ENCODE results near the gene NUP153.
A peak's percentile ranks its signal among the peaks of the same experiment; 100 is the strongest.

The NUP153 gene

GRCh38 chr6:17691925-17692538 is 14.7 kb downstream of the NUP153 start:
- DNase-seq (ENCODE audit: low spot score in 2 of 2) (no peak), ATAC-seq (no peak)
- H3K36me3 Mint-ChIP-seq, result peaks cover 61% of the 10 kb centered on the region
- no peak overlapping the region for H3K4me3 Mint-ChIP-seq
- peak overlapping the region; percentile 27 for H3K27ac Mint-ChIP-seq
- H3K9me3 Mint-ChIP-seq, result no peaks in the 10 kb centered on the region
- H3K4me1 Mint-ChIP-seq, result peaks cover 59% of the 10 kb centered on the region

DNA sequence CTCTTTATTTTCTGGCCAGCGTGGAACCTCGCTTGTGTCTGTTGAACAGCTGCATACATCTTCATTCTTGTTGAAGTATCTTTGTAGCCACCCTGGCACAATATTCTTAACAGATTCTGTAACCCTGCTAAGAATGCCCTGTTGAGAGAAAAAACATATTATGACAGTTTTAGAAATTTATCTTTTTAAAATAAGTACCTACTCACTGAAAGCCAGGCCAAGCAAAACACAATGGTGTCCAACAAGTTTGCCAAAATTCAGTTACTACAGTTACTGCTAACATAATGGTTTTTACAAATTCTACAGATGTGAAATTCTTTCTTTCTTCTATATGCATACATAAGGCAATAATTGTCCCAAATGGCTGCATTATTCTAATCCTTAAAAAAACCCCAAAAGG is 18.2 kb downstream of the NUP153 start:
- H3K4me3 Mint-ChIP-seq, result no peak overlapping the region
- no peak overlapping the region for H3K27ac Mint-ChIP-seq
- peaks cover 49% of the 10 kb centered on the region for H3K4me1 Mint-ChIP-seq
- peaks cover 75% of the 10 kb centered on the region for H3K36me3 Mint-ChIP-seq
- ATAC-seq, result no peak
- DNase-seq (ENCODE audit: low spot score in 2 of 2), result no peak
- no peaks in the 10 kb centered on the region for H3K9me3 Mint-ChIP-seq

DNA sequence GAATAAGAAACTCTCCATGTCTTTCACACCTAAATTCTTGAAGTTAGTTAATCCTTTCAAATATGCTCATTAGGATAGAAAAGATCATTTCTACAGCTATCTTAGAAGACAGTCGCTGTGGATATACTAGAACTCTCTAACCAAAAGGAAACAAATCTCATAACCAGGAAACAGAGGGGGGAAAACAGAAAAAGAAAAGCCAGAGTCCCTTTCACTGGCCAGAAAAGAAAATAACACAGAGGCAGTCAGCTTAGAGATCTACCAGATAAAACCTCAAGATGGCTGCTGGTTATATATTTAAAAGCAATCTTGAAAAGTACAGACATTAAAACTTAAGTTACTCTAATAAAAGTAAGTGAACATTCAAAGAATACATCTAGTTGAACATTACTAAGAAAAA is 19.6 kb downstream of the NUP153 start:
- Mint-ChIP-seq H3K4me3 (no peak overlapping the region), H3K9me3 (no peaks in the 10 kb centered on the region), H3K27ac (no peak overlapping the region), H3K4me1 (peaks cover 47% of the 10 kb centered on the region), H3K36me3 (peaks cover 88% of the 10 kb centered on the region)
- DNase-seq (ENCODE audit: low spot score in 2 of 2) (no peak), ATAC-seq (no peak)

DNA sequence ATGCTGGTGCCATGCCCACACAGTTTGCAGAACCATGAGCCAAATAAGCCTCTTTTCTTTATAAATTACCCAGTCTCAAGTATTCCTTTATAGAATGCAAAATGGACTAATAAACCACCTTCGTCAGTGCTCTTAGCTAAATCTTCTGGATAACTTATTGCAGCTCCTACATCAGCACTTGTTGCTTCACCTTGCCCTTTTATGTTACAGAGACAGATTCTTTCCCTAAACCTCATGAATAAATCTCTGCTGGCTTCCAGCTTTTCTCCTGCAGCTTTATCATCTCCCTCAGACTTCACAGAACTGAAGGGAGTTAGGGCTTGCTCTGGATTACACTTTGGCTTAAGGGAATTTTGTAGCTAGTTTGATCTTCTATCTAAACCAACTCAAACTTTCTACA is 22.6 kb downstream of the NUP153 start:
- no peak for ATAC-seq
- H3K27ac Mint-ChIP-seq, result no peak overlapping the region
- peaks cover 56% of the 10 kb centered on the region for H3K4me1 Mint-ChIP-seq
- DNase-seq (ENCODE audit: low spot score in 2 of 2), result no peak
- H3K4me3 Mint-ChIP-seq, result no peak overlapping the region
- H3K36me3 Mint-ChIP-seq, result peaks cover 100% of the 10 kb centered on the region
- no peaks in the 10 kb centered on the region for H3K9me3 Mint-ChIP-seq

DNA sequence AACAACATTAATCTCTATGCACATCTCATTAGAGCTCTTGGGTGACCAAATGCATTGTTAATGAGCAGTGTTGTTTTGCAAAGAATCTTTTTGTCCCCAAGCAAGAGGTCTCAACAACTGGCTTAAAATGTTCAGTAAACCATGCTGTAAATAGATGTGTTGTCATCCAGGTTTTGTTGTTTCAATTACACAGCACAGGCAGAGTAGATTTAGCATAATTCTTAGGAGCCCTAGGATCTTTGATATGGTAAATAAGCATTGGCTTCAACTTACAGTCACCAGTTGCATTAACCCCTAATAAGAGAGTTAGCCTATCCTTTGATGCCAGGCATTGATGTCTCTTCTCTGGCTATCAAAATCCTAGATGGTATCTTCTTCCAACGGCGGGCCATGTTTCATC is 23.3 kb downstream of the NUP153 start:
- Mint-ChIP-seq H3K27ac (no peak overlapping the region), H3K4me1 (peaks cover 60% of the 10 kb centered on the region), H3K4me3 (no peak overlapping the region), H3K9me3 (no peaks in the 10 kb centered on the region), H3K36me3 (peaks cover 100% of the 10 kb centered on the region)
- DNase-seq (ENCODE audit: low spot score in 2 of 2), result no peak
- no peak for ATAC-seq

GRCh38 chr6:17679726-17680125 is 27.0 kb downstream of the NUP153 start:
- H3K27ac Mint-ChIP-seq, result no peak overlapping the region
- H3K4me1 Mint-ChIP-seq, result peaks cover 57% of the 10 kb centered on the region
- ATAC-seq, result no peak
- no peak overlapping the region for H3K4me3 Mint-ChIP-seq
- H3K9me3 Mint-ChIP-seq, result no peaks in the 10 kb centered on the region
- H3K36me3 Mint-ChIP-seq, result peaks cover 100% of the 10 kb centered on the region
- no peak for DNase-seq (ENCODE audit: low spot score in 2 of 2)

DNA sequence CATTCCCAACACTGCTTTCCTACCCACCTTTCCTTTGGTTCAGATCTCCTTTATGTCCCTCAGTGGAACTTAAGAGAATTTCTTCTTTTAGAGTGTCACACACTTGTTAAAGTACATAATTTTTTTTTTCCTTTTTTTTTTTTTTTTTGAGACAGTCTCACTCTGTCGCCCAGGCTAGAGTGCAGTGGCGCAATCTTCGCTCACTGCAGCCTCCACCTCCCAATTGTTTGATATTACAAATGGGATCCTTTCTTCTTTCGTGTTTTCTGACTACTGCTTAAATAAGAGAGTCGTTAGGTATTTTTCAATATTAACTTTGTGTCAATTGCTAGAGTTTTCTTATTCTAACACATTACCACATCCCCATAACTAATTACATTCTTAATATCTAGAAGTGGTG is 29.1 kb downstream of the NUP153 start:
- Mint-ChIP-seq H3K4me1 (peaks cover 51% of the 10 kb centered on the region), H3K9me3 (no peaks in the 10 kb centered on the region), H3K4me3 (no peak overlapping the region), H3K27ac (peak overlapping the region; percentile 50), H3K36me3 (peaks cover 100% of the 10 kb centered on the region)
- DNase-seq (ENCODE audit: low spot score in 2 of 2), result no peak
- no peak for ATAC-seq

- ATAC-seq, result peak; percentile 96
Observed at GRCh38 chr6:17673543-17674254, 33.0 kb downstream of the NUP153 start.

DNA sequence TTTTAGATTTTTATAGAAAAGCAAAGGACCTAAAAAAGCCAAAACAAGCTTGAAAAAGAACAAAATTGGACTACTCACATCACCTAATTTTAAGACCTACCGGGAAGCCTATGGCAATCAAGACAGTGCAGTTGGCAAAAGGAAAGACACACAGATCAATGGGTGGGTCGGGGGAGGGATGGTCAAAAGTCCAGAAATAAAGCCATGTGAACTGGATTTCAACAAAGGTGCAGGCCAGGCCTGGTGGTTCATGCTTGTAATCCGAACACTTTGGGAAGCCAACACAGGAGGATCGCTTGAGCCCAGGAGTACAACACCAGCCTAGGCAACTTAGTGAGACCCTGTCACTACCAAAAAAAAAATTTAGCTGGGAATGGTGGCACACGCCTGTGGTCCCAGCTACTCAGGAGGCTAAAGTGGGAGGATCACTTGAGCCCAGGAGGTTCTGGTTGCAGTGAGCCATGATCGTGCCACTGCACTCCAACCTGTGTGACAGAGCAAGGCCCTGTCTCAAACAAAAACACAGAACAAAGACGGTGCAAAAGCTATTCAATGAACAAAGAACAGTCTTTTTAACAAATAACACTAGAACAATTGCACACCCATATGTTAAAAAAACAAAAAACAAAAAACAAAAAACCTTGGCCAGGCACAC is 34.5 kb downstream of the NUP153 start:
- Mint-ChIP-seq H3K36me3 (peaks cover 100% of the 10 kb centered on the region), H3K4me3 (no peak overlapping the region), H3K4me1 (peaks cover 23% of the 10 kb centered on the region), H3K27ac (no peak overlapping the region), H3K9me3 (no peaks in the 10 kb centered on the region)
- ATAC-seq (no peak), DNase-seq (ENCODE audit: low spot score in 2 of 2) (no peak)

More at GRCh38 chr6:17673543-17674254, 33.0 kb downstream of the NUP153 start:
- Mint-ChIP-seq H3K27ac (peak overlapping the region; percentile 87), H3K4me3 (peak overlapping the region; percentile 9), H3K36me3 (peaks cover 100% of the 10 kb centered on the region), H3K9me3 (no peaks in the 10 kb centered on the region), H3K4me1 (peaks cover 31% of the 10 kb centered on the region)
- DNase-seq (ENCODE audit: low spot score in 2 of 2), result peak in 1 of 2 donors; percentile 60

- Mint-ChIP-seq H3K36me3 (peaks cover 100% of the 10 kb centered on the region), H3K4me1 (peaks cover 34% of the 10 kb centered on the region), H3K4me3 (no peak overlapping the region), H3K9me3 (no peaks in the 10 kb centered on the region), H3K27ac (no peak overlapping the region)
- DNase-seq (ENCODE audit: low spot score in 2 of 2) (no peak), ATAC-seq (no peak)
Observed at GRCh38 chr6:17666646-17667045, 40.1 kb downstream of the NUP153 start.

DNA sequence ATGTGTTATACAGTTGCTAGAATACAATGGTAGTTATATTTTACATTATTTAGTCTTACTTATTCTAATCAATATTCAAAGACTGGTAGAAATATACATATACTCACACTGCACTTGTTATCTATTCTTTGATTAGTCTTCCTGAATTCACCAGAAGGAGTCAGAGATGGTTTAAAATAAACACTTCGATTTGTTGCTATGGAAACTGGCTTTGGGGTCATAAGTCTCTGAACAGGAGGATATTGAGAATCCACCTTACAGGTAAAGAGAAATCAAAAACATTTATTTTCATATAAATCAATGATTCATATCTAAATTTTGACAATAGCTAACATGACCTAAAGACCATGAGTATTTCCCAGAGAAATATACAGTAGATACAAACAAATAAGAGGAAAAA is 41.6 kb downstream of the NUP153 start:
- DNase-seq (ENCODE audit: low spot score in 2 of 2), result no peak
- Mint-ChIP-seq H3K9me3 (no peaks in the 10 kb centered on the region), H3K4me3 (peak overlapping the region; percentile 20), H3K4me1 (peaks cover 34% of the 10 kb centered on the region), H3K27ac (peak overlapping the region; percentile 40), H3K36me3 (peaks cover 100% of the 10 kb centered on the region)
- ATAC-seq, result no peak

GRCh38 chr6:17663226-17663625 is 43.5 kb downstream of the NUP153 start:
- Mint-ChIP-seq H3K27ac (no peak overlapping the region), H3K4me1 (peaks cover 34% of the 10 kb centered on the region), H3K9me3 (no peaks in the 10 kb centered on the region), H3K4me3 (no peak overlapping the region), H3K36me3 (peaks cover 100% of the 10 kb centered on the region)
- DNase-seq (ENCODE audit: low spot score in 2 of 2) (no peak), ATAC-seq (no peak)

DNA sequence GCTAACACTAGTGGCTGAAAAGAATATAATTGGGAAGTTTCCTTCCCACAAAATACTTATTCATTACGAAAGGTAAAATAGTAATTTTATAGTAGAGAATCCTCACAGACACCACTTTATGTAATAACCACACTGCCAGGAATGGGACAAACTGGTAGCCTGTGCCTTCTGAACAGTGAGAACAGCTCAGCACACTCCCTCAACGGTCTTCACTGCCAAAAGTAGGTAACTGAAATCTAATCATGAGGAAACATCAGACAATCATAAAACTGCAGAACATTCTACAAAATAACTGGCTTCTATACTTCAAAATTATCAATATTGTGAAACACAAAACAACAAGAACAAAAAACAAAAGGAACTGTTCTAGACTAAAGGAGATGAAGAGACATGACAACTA is 44.1 kb downstream of the NUP153 start:
- Mint-ChIP-seq H3K4me3 (no peak overlapping the region), H3K9me3 (no peaks in the 10 kb centered on the region), H3K27ac (no peak overlapping the region), H3K36me3 (peaks cover 100% of the 10 kb centered on the region), H3K4me1 (peaks cover 34% of the 10 kb centered on the region)
- no peak for DNase-seq (ENCODE audit: low spot score in 2 of 2)
- no peak for ATAC-seq

- Mint-ChIP-seq H3K27ac (peak overlapping the region; percentile 29), H3K36me3 (peaks cover 100% of the 10 kb centered on the region), H3K9me3 (no peaks in the 10 kb centered on the region), H3K4me3 (no peak overlapping the region), H3K4me1 (peaks cover 33% of the 10 kb centered on the region)
- no peak for ATAC-seq
- DNase-seq (ENCODE audit: low spot score in 2 of 2), result no peak
Observed at GRCh38 chr6:17656644-17657043, 50.1 kb downstream of the NUP153 start.

DNA sequence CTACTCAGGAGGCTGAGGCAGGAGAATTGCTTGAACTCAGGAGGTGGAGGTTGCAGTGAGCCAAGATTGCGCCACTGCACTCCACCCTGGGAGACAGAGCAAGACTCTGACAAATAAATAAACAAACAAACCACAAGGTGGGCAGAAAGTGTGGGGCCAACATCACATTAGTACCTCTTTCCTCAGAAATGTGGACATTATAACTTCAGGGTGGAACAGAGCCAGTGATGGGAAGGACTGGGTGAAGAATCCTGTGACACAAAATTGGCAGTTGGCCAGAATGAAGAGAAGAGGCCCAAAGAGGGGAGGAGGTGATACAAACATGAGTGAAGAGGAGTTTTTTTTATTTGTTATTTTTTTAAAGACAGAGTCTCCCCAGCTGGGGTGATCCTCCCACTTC is 50.6 kb downstream of the NUP153 start:
- H3K4me1 Mint-ChIP-seq, result peaks cover 33% of the 10 kb centered on the region
- H3K36me3 Mint-ChIP-seq, result peaks cover 100% of the 10 kb centered on the region
- no peak for DNase-seq (ENCODE audit: low spot score in 2 of 2)
- H3K9me3 Mint-ChIP-seq, result no peaks in the 10 kb centered on the region
- H3K27ac Mint-ChIP-seq, result peak overlapping the region; percentile 29
- H3K4me3 Mint-ChIP-seq, result no peak overlapping the region
- ATAC-seq, result no peak

Data from stimulated activated effector memory CD8-positive, alpha-beta T cell treated with anti-CD3 and anti-CD28 coated beads, Interleukin-12 subunit alpha, Interleukin-12 subunit beta, amount 100 ng/mL, for 72 hours (primary cell).